IPS DF 6.9 (cell line): ENCODE data around the gene SLC25A34.

Source experiments
- DNase-seq: peaks from one replicate; pipeline ENCODE4 v3.0.0-alpha.2; 2013; ENCODE audit warnings: low read depth, low spot score
- H3K27ac ChIP-seq: one replicate; pipeline ENCODE4 v1.5.1; 2013; ENCODE audit warnings: low read length, control low read depth
- H3K27me3 ChIP-seq: 2 replicates; pipeline ENCODE4 v1.6.1; 2013; ENCODE audit warnings: mild to moderate bottlenecking, low read length; ENCODE audit not compliant: control insufficient read depth, insufficient read depth
- H3K36me3 ChIP-seq: 2 replicates; pipeline ENCODE4 v1.6.1; 2013; ENCODE audit warnings: low read length; ENCODE audit not compliant: control insufficient read depth, insufficient read depth
- H3K4me1 ChIP-seq: 2 replicates; pipeline ENCODE4 v1.6.1; 2013; ENCODE audit warnings: low read length; ENCODE audit not compliant: control insufficient read depth, insufficient read depth
- H3K4me3 ChIP-seq: 2 replicates; pipeline ENCODE4 v1.5.1; 2013; ENCODE audit warnings: mild to moderate bottlenecking, low read length
- H3K9me3 ChIP-seq: 2 replicates; pipeline ENCODE4 v1.6.1; 2013; ENCODE audit warnings: low read length, inconsistent platforms; ENCODE audit not compliant: control insufficient read depth, insufficient read depth
- WGBS: extraction: QIAGEN DNeasy Blood & Tissue Kit; methylation state at CpG from one replicate; pipeline ENCODE4 v1.1.7; 2013; ENCODE audit warnings: mixed read lengths, missing lambda C conversion rate; ENCODE audit not compliant: insufficient read length, insufficient coverage; 5-methylcytosine and 5-hydroxymethylcytosine counted together

SLC25A34 gene

GRCh38 chr1:15753776-15754175, 17.7 kb downstream of the SLC25A34 start:
- H3K27me3 ChIP-seq = no peaks in the 10 kb centered on the region
- DNase-seq = no peak
- no peaks in the 10 kb centered on the region for H3K36me3 ChIP-seq
- H3K4me3 ChIP-seq = no peak overlapping the region
- WGBS = no CpG with 5 or more reads among the region's 10 CpGs
- H3K9me3 ChIP-seq = no peaks in the 10 kb centered on the region
- H3K4me1 ChIP-seq = peaks cover 16% of the 10 kb centered on the region
- H3K27ac ChIP-seq = no peak overlapping the region

GRCh38 chr1:15755021-15755645, 19.1 kb downstream of the SLC25A34 start:
- Histone ChIP-seq H3K9me3 (no peaks in the 10 kb centered on the region), H3K36me3 (no peaks in the 10 kb centered on the region), H3K4me1 (peaks cover 12% of the 10 kb centered on the region), H3K27ac (no peak overlapping the region), H3K4me3 (no peak overlapping the region), H3K27me3 (no peaks in the 10 kb centered on the region)
- no CpG with 5 or more reads among the region's 2 CpGs for WGBS
- DNase-seq = no peak

DNA sequence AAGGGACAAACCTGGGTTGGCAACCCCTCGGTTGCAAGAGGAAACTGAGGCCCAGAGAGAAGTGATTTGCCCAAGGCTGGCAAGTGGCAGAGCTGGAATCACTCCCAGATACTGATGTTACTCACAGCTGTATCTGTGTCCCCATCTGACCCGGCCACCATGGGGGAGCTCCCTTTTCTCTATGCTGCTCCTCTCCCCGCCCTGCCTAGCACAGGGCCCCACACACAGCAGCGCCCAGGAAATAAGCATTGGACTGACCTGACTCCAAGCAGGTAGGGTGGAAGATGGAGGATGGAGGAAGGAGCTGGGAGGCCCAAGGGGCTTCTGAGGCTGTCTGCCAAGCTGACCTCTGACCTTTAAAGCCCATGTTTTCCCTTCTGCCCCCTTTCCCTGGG, 19.6 kb downstream of the SLC25A34 start:
- H3K4me3 ChIP-seq = no peak overlapping the region
- no peaks in the 10 kb centered on the region for H3K36me3 ChIP-seq
- no peaks in the 10 kb centered on the region for H3K27me3 ChIP-seq
- DNase-seq = no peak
- no peak overlapping the region for H3K27ac ChIP-seq
- peaks cover 12% of the 10 kb centered on the region for H3K4me1 ChIP-seq
- WGBS = no CpG with 5 or more reads among the region's 4 CpGs
- no peaks in the 10 kb centered on the region for H3K9me3 ChIP-seq

DNA sequence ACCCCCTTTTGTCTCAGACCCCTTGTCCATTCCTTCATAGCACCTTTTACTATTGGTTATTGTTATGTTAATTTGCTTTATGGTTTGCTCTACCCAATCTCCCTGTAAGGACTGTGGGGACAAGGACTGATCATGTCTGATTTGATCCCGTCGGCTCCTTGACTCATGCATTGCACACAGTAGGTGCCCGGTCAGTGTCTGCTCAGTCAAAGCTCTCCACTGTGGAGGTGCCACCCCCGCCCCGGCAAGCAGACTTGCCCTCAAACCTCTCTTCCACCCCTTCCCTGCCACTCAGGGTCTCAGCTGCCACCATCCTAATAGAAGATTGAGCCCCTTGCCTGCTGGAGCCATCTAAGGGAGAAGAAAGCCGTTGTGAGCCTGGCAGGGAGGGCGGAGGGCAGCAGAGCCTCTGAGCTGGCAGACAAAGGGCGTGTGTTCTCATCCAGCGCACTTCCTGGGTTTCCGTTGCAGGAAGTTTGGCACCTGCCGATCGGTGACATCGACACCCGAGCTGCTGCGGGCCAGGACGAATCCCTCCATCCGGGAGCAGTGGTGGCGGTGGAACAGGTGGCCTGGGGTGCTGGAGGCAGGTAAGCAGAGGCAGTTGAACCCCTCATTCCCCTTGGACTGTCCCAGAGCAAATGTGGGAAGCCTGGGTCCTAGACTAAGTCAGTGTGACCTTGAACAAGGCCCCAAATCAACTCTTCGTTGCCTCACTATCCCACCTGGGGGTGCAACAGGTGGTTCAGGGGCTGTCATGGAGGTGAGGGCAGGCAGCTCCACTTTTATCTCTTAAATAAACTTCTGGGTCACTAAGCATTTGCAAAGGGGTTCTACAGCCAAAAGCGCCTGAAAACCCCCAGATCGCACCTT, 20.3 kb downstream of the SLC25A34 start:
- Histone ChIP-seq H3K27ac (no peak overlapping the region), H3K4me3 (no peak overlapping the region), H3K36me3 (no peaks in the 10 kb centered on the region), H3K9me3 (no peaks in the 10 kb centered on the region), H3K27me3 (no peaks in the 10 kb centered on the region), H3K4me1 (peaks cover 12% of the 10 kb centered on the region)
- WGBS = no CpG with 5 or more reads among the region's 21 CpGs
- no peak for DNase-seq

DNA sequence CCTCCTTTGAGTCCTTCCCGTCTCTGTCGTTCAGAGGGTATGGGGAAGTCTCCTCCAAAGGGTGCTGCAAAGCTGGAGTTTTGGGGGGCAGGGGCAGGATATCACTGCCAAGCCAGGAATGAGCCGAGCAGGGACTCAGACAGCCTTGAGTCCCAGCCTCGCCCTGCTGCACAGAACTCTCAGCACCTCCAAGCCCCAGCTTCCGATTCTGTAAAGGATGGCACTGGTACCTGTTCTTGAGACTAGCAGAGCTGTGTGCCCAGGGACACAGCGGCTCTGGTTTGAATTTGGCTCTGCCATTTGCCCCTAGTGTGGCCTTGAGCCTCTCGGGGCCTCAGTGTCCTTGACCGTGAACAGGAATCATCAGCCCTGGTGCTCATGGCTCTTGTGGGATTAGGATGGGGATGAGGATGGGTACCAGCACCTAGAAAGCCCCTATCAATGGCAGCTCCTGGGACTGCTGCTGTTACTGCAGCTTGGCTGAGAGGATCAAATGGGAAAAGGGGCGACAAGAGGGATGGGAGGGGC, 21.0 kb downstream of the SLC25A34 start:
- no CpG with 5 or more reads among the region's 9 CpGs for WGBS
- no peak overlapping the region for H3K4me3 ChIP-seq
- DNase-seq = no peak
- peaks cover 12% of the 10 kb centered on the region for H3K4me1 ChIP-seq
- H3K27ac ChIP-seq = no peak overlapping the region
- H3K27me3 ChIP-seq = no peaks in the 10 kb centered on the region
- no peaks in the 10 kb centered on the region for H3K9me3 ChIP-seq
- no peaks in the 10 kb centered on the region for H3K36me3 ChIP-seq

DNA sequence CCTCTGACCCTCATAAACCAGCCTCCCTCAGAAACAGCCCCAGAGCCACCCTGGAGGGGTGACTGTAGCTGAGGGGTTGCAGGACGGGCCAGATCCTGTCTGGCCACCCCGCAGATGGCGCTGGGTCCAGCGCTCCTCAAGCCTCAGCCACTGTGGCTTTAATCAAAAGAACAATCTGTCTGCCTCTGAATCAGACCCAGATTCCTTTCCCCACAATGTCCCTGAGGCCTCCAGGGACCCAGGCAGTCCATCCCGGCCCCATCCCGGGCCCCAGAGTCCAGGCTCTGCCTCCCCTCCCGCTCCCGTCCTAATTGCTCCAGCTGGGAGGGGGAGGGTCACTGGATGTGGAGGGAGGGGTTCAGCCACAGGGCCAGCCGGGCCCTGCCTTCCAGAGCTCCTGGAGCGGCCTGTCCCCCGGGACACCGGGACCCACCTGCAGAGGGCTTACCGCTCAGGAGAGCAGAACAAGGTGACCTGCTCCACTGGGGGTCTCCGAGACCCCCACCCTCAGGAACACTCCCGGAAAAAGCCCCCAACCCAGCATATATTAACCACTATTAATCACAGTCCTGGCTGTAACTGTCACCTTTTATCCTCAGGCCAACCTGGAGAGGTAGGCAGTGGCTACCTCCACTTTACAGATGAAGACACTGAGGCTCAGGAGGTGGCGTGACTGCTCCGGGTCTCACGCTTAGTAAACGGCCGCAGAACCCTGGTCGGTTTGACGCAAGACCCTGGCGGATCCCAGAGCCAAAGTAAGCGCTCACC, 21.7 kb downstream of the SLC25A34 start:
- H3K36me3 ChIP-seq = no peaks in the 10 kb centered on the region
- no peaks in the 10 kb centered on the region for H3K9me3 ChIP-seq
- DNase-seq = no peak
- no peaks in the 10 kb centered on the region for H3K27me3 ChIP-seq
- peak overlapping the region; percentile 94; the same call in 1 of the 2 replicates for H3K4me3 ChIP-seq
- no CpG with 5 or more reads among the region's 24 CpGs for WGBS
- H3K27ac ChIP-seq = no peak overlapping the region
- peaks cover 12% of the 10 kb centered on the region for H3K4me1 ChIP-seq

GRCh38 chr1:15758343-15758931, 22.4 kb downstream of the SLC25A34 start, which contains the start of gene FBLIM1:
Gene FBLIM1, plus strand, starts transcription at chr1:15758795. Its CDS starts 6,189 bp downstream, at chr1:15764984.
- no peaks in the 10 kb centered on the region for H3K36me3 ChIP-seq
- WGBS = no CpG with 5 or more reads among the region's 58 CpGs
- DNase-seq = no peak
- H3K27ac ChIP-seq = no peak within 1 kb of the TSS
- H3K9me3 ChIP-seq = no peaks in the 10 kb centered on the region
- H3K4me1 ChIP-seq = peaks cover 12% of the 10 kb centered on the region
- peak within 1 kb of the TSS; percentile 94 for H3K4me3 ChIP-seq
- H3K27me3 ChIP-seq = no peaks in the 10 kb centered on the region

DNA sequence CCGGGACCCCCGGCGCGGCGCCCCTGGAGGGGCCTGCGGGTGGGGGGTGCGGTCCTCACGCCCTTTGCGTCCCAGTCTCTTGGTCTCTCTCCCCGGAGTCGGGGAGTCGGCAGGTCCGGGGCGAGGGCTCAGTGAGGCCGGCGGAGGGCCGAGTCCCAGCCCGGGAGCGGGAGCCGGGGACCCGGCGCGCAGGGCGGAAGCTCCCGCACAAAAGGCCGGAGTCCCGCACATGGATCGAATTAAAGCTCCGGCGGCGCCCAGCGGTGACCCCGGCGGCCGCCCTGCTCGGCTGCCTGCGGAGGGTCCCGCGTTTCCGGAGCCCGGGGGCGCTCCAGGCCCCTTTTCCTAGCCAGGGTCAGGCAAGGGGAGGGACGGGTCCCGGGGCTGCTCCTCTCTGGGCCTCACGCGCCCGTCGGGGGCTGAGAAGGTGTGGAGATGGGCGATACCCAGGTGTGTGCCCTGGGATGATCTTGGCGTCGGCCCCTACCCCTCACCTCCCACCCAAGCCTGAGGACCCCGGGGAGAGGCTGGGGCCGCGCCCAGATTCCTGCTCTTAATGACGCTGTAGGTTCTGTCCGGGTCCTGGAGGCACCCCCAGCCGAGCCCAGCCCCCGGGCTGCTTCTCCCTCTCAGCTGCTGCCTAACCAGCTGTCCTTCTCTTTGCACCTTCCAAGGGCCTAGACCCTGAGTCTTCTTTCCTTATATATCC, 23.0 kb downstream of the SLC25A34 start:
- Histone ChIP-seq H3K36me3 (peaks cover under 1% of the 10 kb centered on the region; the same call in 1 of the 2 replicates), H3K4me3 (peak overlapping the region; percentile 94), H3K27ac (no peak overlapping the region), H3K27me3 (no peaks in the 10 kb centered on the region), H3K4me1 (peaks cover 12% of the 10 kb centered on the region), H3K9me3 (no peaks in the 10 kb centered on the region)
- WGBS = no CpG with 5 or more reads among the region's 58 CpGs
- no peak for DNase-seq

- no peak overlapping the region for H3K27ac ChIP-seq
- H3K4me3 ChIP-seq = no peak overlapping the region
- H3K27me3 ChIP-seq = no peaks in the 10 kb centered on the region
- H3K36me3 ChIP-seq = peaks cover 14% of the 10 kb centered on the region
- DNase-seq = no peak
- H3K4me1 ChIP-seq = peaks cover 12% of the 10 kb centered on the region
- WGBS = no CpG with 5 or more reads among the region's 12 CpGs
- H3K9me3 ChIP-seq = no peaks in the 10 kb centered on the region
These were observed 24.6 kb downstream of the SLC25A34 start for GRCh38 chr1:15760520-15761211.
